PFSK-1 (cell line): ENCODE data around the gene TRIM25.

Experiments
- REST ChIP-seq, 2 experiments: IDR thresholded peaks; 2 replicates each; pipeline versions ENCODE4 v1.6.1 to v1.8.0; 2011 to 2012; ENCODE audit warnings: low read depth in 2 of 2, low read length in 2 of 2, control low read depth in 1 of 2, inconsistent platforms in 1 of 2, mild to moderate bottlenecking in 1 of 2, moderate library complexity in 1 of 2; ENCODE audit not compliant: insufficient read depth in 1 of 2
- SIN3A ChIP-seq: IDR thresholded peaks from 2 replicates; pipeline ENCODE4 v1.6.1; 2012; ENCODE audit warnings: mild to moderate bottlenecking, low read length, moderate library complexity, borderline replicate concordance; ENCODE audit not compliant: insufficient read depth

GRCh38 chr17:56933151-56933745, 19.4 kb upstream of the TRIM25 start:
- TF ChIP-seq SIN3A (no peak), REST (IDR thresholded peaks at IDR 0.05; ENCODE audit: insufficient read depth in 1 of 2, low read depth in 2 of 2, low read length in 2 of 2) (no peak)
